Inferior parietal cortex (tissue), 1 donor: Measurements from ENCODE around the gene CPSF4L.

Experiments used
- DNase-seq: peaks from one replicate; pipeline ENCODE4 v3.0.0-alpha.2; 2016; ENCODE audit errors: extremely low spot score

The CPSF4L gene

GRCh38 chr17:73289549-73290254, 28.0 kb upstream of the CPSF4L start:
- no peak for DNase-seq

- no peak for DNase-seq
Observed at GRCh38 chr17:73288534-73289302, 27.0 kb upstream of the CPSF4L start.

- DNase-seq: no peak
Observed at GRCh38 chr17:73286863-73287296, 25.2 kb upstream of the CPSF4L start.

GRCh38 chr17:73285916-73286862, 24.5 kb upstream of the CPSF4L start:
- DNase-seq: no peak

- DNase-seq: no peak
Observed at GRCh38 chr17:73285603-73285908, 23.9 kb upstream of the CPSF4L start.

GRCh38 chr17:73284906-73285602, 23.4 kb upstream of the CPSF4L start:
- no peak for DNase-seq

- no peak for DNase-seq
Observed at GRCh38 chr17:73284354-73284753, 22.7 kb upstream of the CPSF4L start.

GRCh38 chr17:73283841-73284282, 22.2 kb upstream of the CPSF4L start:
- no peak for DNase-seq

- DNase-seq: no peak
Observed at GRCh38 chr17:73283250-73283649, 21.6 kb upstream of the CPSF4L start.

- no peak for DNase-seq
Observed at GRCh38 chr17:73282629-73283028, 20.9 kb upstream of the CPSF4L start.

GRCh38 chr17:73281928-73282327, 20.2 kb upstream of the CPSF4L start:
- DNase-seq: no peak

- DNase-seq: no peak
Observed at GRCh38 chr17:73280191-73280590, 18.5 kb upstream of the CPSF4L start.

GRCh38 chr17:73279704-73280103, 18.0 kb upstream of the CPSF4L start:
- no peak for DNase-seq

- no peak for DNase-seq
Observed at GRCh38 chr17:73278465-73279453, 17.1 kb upstream of the CPSF4L start.

- DNase-seq: no peak
Observed at GRCh38 chr17:73278049-73278464, 16.4 kb upstream of the CPSF4L start.

GRCh38 chr17:73274490-73274889, 12.8 kb upstream of the CPSF4L start:
- DNase-seq: no peak

GRCh38 chr17:73272906-73273218, 11.2 kb upstream of the CPSF4L start:
- DNase-seq: peak; percentile 59

- DNase-seq: no peak
Observed at GRCh38 chr17:73271072-73271471, 9.4 kb upstream of the CPSF4L start.

GRCh38 chr17:73269791-73270190, 8.1 kb upstream of the CPSF4L start:
- DNase-seq: no peak

- DNase-seq: no peak
Observed at GRCh38 chr17:73269329-73269615, 7.6 kb upstream of the CPSF4L start.
